ENCODE data around the gene FCER2. TPM values are rescaled to one million over a fixed set of nuclear protein-coding genes. Genes with fewer than 3 reads are reported as not detected.

FCER2 gene
- total RNA-seq, 1 experiment from 2014 or later, result 0.15 TPM

DNA sequence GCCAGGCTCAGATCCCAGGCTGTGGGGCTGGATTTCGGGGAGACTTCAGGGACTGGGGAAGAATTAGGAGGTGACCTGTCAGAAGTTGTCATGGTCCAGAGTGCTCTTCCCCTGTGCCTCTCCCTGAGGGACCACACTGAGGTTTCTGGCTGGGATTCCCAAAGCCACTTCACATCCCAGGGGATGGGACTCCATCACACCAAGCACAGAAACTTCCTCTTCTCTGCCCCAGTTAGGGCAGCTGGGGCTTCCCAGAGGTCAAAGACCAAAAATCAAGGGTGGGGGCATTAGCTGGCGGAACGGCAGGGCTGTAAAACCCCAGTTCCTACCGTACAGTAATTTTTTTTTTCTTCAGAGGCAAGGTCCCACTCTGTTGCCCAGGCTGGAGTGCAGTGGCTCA, 7.4 kb downstream of the FCER2 start:
- no peaks in the 10 kb centered on the region for H3K36me3 ChIP-seq (ENCODE audit: control insufficient read depth, insufficient read depth, low read length)
- no peak overlapping the region for H3K27ac ChIP-seq (ENCODE audit: low read length)
- no peaks in the 10 kb centered on the region for H3K9me3 ChIP-seq (ENCODE audit: control insufficient read depth, insufficient read depth, low read depth, low read length)
- ATAC-seq (no peak), DNase-seq (ENCODE audit: low read depth, low spot score) (no peak)
- no peaks in the 10 kb centered on the region for H3K4me1 ChIP-seq (ENCODE audit: control insufficient read depth, insufficient read depth, low read length)
- TF ChIP-seq TCF7L2 (IDR thresholded peaks at IDR 0.05; ENCODE audit: low read depth, low read length) (no peak), POLR2AphosphoS5 (IDR thresholded peaks at IDR 0.05; ENCODE audit: low read depth, low read length) (no peak), SIN3A (IDR thresholded peaks at IDR 0.05; ENCODE audit: borderline replicate concordance, insufficient read depth, low read depth, low read length) (no peak)
- TF ChIP-seq, protein P1, sequence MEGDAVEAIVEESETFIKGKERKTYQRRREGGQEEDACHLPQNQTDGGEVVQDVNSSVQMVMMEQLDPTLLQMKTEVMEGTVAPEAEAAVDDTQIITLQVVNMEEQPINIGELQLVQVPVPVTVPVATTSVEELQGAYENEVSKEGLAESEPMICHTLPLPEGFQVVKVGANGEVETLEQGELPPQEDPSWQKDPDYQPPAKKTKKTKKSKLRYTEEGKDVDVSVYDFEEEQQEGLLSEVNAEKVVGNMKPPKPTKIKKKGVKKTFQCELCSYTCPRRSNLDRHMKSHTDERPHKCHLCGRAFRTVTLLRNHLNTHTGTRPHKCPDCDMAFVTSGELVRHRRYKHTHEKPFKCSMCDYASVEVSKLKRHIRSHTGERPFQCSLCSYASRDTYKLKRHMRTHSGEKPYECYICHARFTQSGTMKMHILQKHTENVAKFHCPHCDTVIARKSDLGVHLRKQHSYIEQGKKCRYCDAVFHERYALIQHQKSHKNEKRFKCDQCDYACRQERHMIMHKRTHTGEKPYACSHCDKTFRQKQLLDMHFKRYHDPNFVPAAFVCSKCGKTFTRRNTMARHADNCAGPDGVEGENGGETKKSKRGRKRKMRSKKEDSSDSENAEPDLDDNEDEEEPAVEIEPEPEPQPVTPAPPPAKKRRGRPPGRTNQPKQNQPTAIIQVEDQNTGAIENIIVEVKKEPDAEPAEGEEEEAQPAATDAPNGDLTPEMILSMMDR (IDR thresholded peaks at IDR 0.05), result no peak
- TF ChIP-seq, protein P2, sequence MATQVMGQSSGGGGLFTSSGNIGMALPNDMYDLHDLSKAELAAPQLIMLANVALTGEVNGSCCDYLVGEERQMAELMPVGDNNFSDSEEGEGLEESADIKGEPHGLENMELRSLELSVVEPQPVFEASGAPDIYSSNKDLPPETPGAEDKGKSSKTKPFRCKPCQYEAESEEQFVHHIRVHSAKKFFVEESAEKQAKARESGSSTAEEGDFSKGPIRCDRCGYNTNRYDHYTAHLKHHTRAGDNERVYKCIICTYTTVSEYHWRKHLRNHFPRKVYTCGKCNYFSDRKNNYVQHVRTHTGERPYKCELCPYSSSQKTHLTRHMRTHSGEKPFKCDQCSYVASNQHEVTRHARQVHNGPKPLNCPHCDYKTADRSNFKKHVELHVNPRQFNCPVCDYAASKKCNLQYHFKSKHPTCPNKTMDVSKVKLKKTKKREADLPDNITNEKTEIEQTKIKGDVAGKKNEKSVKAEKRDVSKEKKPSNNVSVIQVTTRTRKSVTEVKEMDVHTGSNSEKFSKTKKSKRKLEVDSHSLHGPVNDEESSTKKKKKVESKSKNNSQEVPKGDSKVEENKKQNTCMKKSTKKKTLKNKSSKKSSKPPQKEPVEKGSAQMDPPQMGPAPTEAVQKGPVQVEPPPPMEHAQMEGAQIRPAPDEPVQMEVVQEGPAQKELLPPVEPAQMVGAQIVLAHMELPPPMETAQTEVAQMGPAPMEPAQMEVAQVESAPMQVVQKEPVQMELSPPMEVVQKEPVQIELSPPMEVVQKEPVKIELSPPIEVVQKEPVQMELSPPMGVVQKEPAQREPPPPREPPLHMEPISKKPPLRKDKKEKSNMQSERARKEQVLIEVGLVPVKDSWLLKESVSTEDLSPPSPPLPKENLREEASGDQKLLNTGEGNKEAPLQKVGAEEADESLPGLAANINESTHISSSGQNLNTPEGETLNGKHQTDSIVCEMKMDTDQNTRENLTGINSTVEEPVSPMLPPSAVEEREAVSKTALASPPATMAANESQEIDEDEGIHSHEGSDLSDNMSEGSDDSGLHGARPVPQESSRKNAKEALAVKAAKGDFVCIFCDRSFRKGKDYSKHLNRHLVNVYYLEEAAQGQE (IDR thresholded peaks at IDR 0.05; ENCODE audit: insufficient read depth in 1 of 2, low read depth in 2 of 2, low read length in 1 of 2), result no peak
- in situ Hi-C loops (cut with HindIII; ENCODE audit: low pct_unique_long_range_greater_than_20kb, low sequenced_read_pairs), result no loop called here
- POLR2A ChIA-PET, result no interaction called here
- CTCF ChIA-PET, result no interaction called here
- H3K27me3 ChIP-seq (ENCODE audit: control insufficient read depth, insufficient read depth, low read length), result peaks cover 2% of the 10 kb centered on the region; the same call in 1 of the 2 replicates
- H3K4me3 ChIP-seq (ENCODE audit: low read depth in 2 of 2, low read length in 2 of 2), result no peak overlapping the region
- BruUV-seq (replicated peaks), result no TSS peak
- intact Hi-C loops (cut with micrococcal nuclease; ENCODE audit: unreplicated experiment), result no loop called here

DNA sequence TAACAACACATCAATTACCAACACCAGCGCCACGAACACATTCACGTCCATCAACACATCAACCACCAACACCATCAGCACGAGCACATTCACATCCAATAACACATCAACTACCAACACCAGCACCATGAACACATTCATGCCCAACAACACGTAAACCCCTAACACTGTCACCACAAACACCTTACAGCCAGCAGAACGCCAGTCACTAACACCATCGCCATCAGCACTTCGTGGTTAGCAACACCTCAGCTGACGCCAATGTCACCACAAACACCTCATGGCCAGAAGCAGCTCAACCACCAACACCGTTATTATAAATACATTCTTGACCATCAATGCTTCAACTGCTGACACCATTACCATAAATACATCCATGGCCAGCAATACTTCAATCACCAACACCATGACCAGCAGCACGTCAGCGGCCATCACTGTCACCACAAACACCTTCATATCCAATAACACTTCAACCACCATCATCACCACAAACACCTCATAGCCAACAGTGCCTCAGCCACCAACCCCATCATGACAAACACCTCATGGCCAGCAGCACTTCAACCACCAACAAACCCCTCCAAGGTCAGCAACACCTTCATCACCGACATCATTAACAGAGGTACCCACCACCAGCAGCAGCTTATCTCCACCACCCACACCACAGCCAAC, 9.4 kb downstream of the FCER2 start:
- no peaks in the 10 kb centered on the region; the same call in 1 of the 2 replicates for H3K27me3 ChIP-seq (ENCODE audit: control insufficient read depth, insufficient read depth, low read length)
- H3K9me3 ChIP-seq (ENCODE audit: control insufficient read depth, insufficient read depth, low read depth, low read length), result no peaks in the 10 kb centered on the region
- intact Hi-C loops (cut with micrococcal nuclease; ENCODE audit: unreplicated experiment) (no loop called here), in situ Hi-C loops (cut with HindIII; ENCODE audit: low pct_unique_long_range_greater_than_20kb, low sequenced_read_pairs) (no loop called here)
- ATAC-seq (no peak), DNase-seq (ENCODE audit: low read depth, low spot score) (no peak)
- BruUV-seq (replicated peaks), result no TSS peak
- H3K4me1 ChIP-seq (ENCODE audit: control insufficient read depth, insufficient read depth, low read length), result no peaks in the 10 kb centered on the region
- no peak overlapping the region for H3K27ac ChIP-seq (ENCODE audit: low read length)
- ChIA-PET POLR2A (no interaction called here), CTCF (no interaction called here)
- H3K4me3 ChIP-seq (ENCODE audit: low read depth in 2 of 2, low read length in 2 of 2), result no peak overlapping the region
- no peaks in the 10 kb centered on the region for H3K36me3 ChIP-seq (ENCODE audit: control insufficient read depth, insufficient read depth, low read length)
- TF ChIP-seq TCF7L2 (IDR thresholded peaks at IDR 0.05; ENCODE audit: low read depth, low read length), result no peak
- TF ChIP-seq, protein P1 (IDR thresholded peaks at IDR 0.05), result no peak
- TF ChIP-seq POLR2AphosphoS5 (IDR thresholded peaks at IDR 0.05; ENCODE audit: low read depth, low read length), result no peak
- no peak for TF ChIP-seq SIN3A (IDR thresholded peaks at IDR 0.05; ENCODE audit: borderline replicate concordance, insufficient read depth, low read depth, low read length)
- TF ChIP-seq, protein P2 (IDR thresholded peaks at IDR 0.05; ENCODE audit: insufficient read depth in 1 of 2, low read depth in 2 of 2, low read length in 1 of 2), result no peak
